ENCODE results near the gene EMX2. TPM values are rescaled to one million over a fixed set of nuclear protein-coding genes. Genes with fewer than 3 reads are reported as not detected.

EMX2 gene
- polyA plus RNA-seq, 3 donors = not detected

DNA sequence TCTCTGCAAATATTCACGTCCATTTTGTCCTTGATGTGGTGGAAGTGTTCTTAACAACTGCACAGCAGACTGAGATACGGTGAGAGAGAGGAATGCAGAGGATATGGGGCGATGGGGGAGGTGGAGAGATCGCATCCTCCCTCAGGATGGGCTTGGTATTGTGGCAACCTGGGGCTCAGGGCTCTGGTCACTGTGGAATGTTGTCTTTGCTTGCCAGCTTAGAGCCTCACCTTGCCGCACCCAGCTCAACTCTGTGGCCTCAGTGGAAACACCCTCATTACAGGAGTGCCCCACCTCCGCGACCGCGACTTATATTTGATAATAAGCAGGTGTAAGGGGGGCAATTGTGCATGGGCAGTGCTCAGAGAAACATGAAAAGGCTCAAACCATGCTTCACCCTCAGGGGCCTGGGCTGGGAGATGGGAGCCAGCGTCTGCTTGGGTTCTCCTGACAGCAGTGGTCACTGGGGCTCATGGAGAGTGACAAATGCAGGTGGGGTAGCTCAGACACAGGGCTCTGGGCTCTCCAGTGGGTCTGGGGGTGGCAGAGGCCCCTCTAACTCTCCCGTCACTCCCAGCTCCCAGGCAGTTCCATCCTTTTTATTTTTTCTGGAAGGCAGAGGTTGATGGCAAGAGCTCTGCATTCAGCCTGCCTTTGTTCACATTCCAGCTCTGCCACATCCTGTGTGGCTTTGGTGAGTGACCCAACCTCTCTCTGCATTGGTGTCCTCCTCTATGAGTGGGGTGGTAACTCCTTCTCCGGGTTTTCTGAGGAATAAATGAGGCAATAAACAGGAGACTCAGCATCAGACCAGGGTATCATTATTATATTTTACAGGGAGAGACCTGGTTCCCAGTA, 43.1 kb upstream of the EMX2 start:
- 87% methylated on average over 2 of the region's 12 CpGs for WGBS (ENCODE audit: insufficient coverage)

DNA sequence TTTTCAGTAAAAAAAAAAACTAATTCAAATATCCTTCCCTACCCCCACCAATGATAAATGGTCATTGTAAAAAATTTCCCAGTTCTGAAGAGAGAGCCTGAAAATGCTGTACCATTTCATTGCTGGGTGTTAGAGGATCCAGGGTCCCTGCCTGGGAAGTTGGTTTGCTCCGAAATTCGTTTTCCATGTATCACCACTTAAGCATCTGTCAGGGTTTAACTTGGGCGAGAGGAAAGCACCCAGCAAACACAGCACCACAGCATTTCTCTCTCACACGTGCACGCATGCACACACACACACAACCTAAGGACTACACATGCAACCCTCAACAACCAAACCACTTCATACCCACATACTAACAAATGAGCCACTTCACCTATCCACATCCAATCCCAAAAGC, 42.1 kb upstream of the EMX2 start:
- no peak overlapping the region for H2AFZ ChIP-seq (ENCODE audit: insufficient read depth, low read depth, low read length, poor library complexity, severe bottlenecking)
- peaks cover 2 to 10% of the 10 kb centered on the region in 2 donors for H3K27me3 ChIP-seq (ENCODE audit: control insufficient read depth in 2 of 2, insufficient read depth in 2 of 2, low read length in 2 of 2)
- Mint-ChIP-seq H3K4me3 (no peak overlapping the region), H3K36me3 (no peaks in the 10 kb centered on the region), H3K27ac (no peak overlapping the region), H3K4me1 (peaks cover 3% of the 10 kb centered on the region), H3K27me3 (ENCODE audit: low read depth in 3 of 3) (peaks cover 11 to 34% (median 31%) of the 10 kb centered on the region in 3 donors), H3K9me3 (peaks cover 0 to 2% (median 0%) of the 10 kb centered on the region in 7 donors)
- intact Hi-C loops (cut with micrococcal nuclease) = no loop called here
- 95% methylated on average over 5 of the region's 5 CpGs for WGBS (ENCODE audit: insufficient coverage)
- H3K9ac ChIP-seq (ENCODE audit: insufficient read depth, low read length, poor library complexity, severe bottlenecking) = no peak overlapping the region
- no peaks in the 10 kb centered on the region for H3K36me3 ChIP-seq (replicated peaks in 1 of 2; ENCODE audit: control insufficient read depth in 1 of 2, insufficient read depth in 2 of 2, low read length in 2 of 2)
- H3K79me2 ChIP-seq (ENCODE audit: insufficient read depth, low read length) = no peaks in the 10 kb centered on the region
- TF ChIP-seq, protein P1, sequence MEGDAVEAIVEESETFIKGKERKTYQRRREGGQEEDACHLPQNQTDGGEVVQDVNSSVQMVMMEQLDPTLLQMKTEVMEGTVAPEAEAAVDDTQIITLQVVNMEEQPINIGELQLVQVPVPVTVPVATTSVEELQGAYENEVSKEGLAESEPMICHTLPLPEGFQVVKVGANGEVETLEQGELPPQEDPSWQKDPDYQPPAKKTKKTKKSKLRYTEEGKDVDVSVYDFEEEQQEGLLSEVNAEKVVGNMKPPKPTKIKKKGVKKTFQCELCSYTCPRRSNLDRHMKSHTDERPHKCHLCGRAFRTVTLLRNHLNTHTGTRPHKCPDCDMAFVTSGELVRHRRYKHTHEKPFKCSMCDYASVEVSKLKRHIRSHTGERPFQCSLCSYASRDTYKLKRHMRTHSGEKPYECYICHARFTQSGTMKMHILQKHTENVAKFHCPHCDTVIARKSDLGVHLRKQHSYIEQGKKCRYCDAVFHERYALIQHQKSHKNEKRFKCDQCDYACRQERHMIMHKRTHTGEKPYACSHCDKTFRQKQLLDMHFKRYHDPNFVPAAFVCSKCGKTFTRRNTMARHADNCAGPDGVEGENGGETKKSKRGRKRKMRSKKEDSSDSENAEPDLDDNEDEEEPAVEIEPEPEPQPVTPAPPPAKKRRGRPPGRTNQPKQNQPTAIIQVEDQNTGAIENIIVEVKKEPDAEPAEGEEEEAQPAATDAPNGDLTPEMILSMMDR (IDR thresholded peaks at IDR 0.05) = no peak
- no peaks in the 10 kb centered on the region for H3K9me3 ChIP-seq (replicated peaks in 1 of 2; ENCODE audit: control insufficient read depth in 1 of 2, insufficient read depth in 1 of 2, low read length in 2 of 2)
- H3K4me3 ChIP-seq (replicated peaks in 1 of 3; ENCODE audit: low read depth in 2 of 3, low read length in 3 of 3) = no peak overlapping the region
- no peak for DNase-seq
- H3K4me1 ChIP-seq (ENCODE audit: control insufficient read depth in 1 of 2, insufficient read depth in 2 of 2, low read length in 2 of 2) = no peaks in the 10 kb centered on the region
- no peak overlapping the region for H3K27ac ChIP-seq (ENCODE audit: low read depth in 1 of 2, low read length in 2 of 2)
- no peak overlapping the region for H3K4me2 ChIP-seq (replicated peaks; ENCODE audit: extremely low read depth, low read length, poor library complexity, severe bottlenecking)
- no peaks in the 10 kb centered on the region for H4K20me1 ChIP-seq (ENCODE audit: insufficient read depth, low read length)

More for the DNA sequence above, 43.1 kb upstream of the EMX2 start:
- Histone ChIP-seq H3K9me3 (replicated peaks in 1 of 2; ENCODE audit: control insufficient read depth in 1 of 2, insufficient read depth in 1 of 2, low read length in 2 of 2) (no peaks in the 10 kb centered on the region), H3K4me3 (replicated peaks in 1 of 3; ENCODE audit: low read depth in 2 of 3, low read length in 3 of 3) (no peak overlapping the region), H3K36me3 (replicated peaks in 1 of 2; ENCODE audit: control insufficient read depth in 1 of 2, insufficient read depth in 2 of 2, low read length in 2 of 2) (no peaks in the 10 kb centered on the region), H4K20me1 (ENCODE audit: insufficient read depth, low read length) (no peaks in the 10 kb centered on the region), H3K4me2 (replicated peaks; ENCODE audit: extremely low read depth, low read length, poor library complexity, severe bottlenecking) (no peak overlapping the region), H3K4me1 (ENCODE audit: control insufficient read depth in 1 of 2, insufficient read depth in 2 of 2, low read length in 2 of 2) (no peaks in the 10 kb centered on the region), H3K79me2 (ENCODE audit: insufficient read depth, low read length) (no peaks in the 10 kb centered on the region), H3K9ac (ENCODE audit: insufficient read depth, low read length, poor library complexity, severe bottlenecking) (no peak overlapping the region), H3K27me3 (ENCODE audit: control insufficient read depth in 2 of 2, insufficient read depth in 2 of 2, low read length in 2 of 2) (peaks cover 2 to 13% of the 10 kb centered on the region in 2 donors), H3K27ac (ENCODE audit: low read depth in 1 of 2, low read length in 2 of 2) (no peak overlapping the region), H2AFZ (ENCODE audit: insufficient read depth, low read depth, low read length, poor library complexity, severe bottlenecking) (no peak overlapping the region)
- H3K27ac Mint-ChIP-seq = no peak overlapping the region
- DNase-seq = no peak
- no peak overlapping the region for H3K4me3 Mint-ChIP-seq
- H3K27me3 Mint-ChIP-seq (ENCODE audit: low read depth in 3 of 3) = peaks cover 15 to 35% (median 32%) of the 10 kb centered on the region in 3 donors
- H3K9me3 Mint-ChIP-seq = peaks cover 0 to 5% (median 3%) of the 10 kb centered on the region in 7 donors
- TF ChIP-seq, protein P1 (IDR thresholded peaks at IDR 0.05) = no peak
- H3K4me1 Mint-ChIP-seq = peaks cover 3% of the 10 kb centered on the region
- H3K36me3 Mint-ChIP-seq = no peaks in the 10 kb centered on the region
- intact Hi-C loops (cut with micrococcal nuclease) = loop anchor here in 1 of 2 donors (5.0 to 10.0 kb wide), 2 partner anchors 743 to 925 kb away; no protein-coding TSS in a partner anchor

All from CD14-positive monocyte (primary cell).